AG04449 (cell line): Measurements from ENCODE around the gene EIF3F.

Experiments used
- CTCF ChIA-PET: fragments of 350-600 bp; formaldehyde crosslinking; extraction: SDS; loops from one replicate; lab custom pipeline; 2021; ENCODE audit warnings: antibody characterized with exemption; lab: Yijun Ruan, JAX
- POLR2A ChIA-PET: fragments of 400-600, 350-600 bp; formaldehyde crosslinking; extraction: SDS; loops from one replicate; lab custom pipeline; 2020; ENCODE audit warnings: antibody characterized with exemption, inconsistent platforms; lab: Yijun Ruan, JAX
- DNase-seq: peaks from one replicate; pipeline ENCODE4 v3.0.0-alpha.2; 2010; ENCODE audit warnings: low read depth, low spot score
- H3K4me3 ChIP-seq: 2 replicates; pipeline ENCODE4 v1.5.1; 2011; ENCODE audit warnings: low read depth, mild to moderate bottlenecking, control low read depth, low read length
- CTCF ChIP-seq: IDR thresholded peaks from one replicate; pipeline ENCODE4 v1.5.1; 2011; ENCODE audit warnings: mild to moderate bottlenecking, moderate library complexity, low read length, control low read depth, inconsistent platforms; ENCODE audit not compliant: insufficient read depth; ENCODE audit errors: missing control alignments

Gene EIF3F

GRCh38 chr11:8049084-8049483, 61.9 kb downstream of the EIF3F start:
- ChIA-PET CTCF (interaction anchor here (1.4 to 2.2 kb wide), 6 partner anchors 8 to 42 kb away, joined by 3 to 22 read pairs (median 4); no protein-coding TSS in a partner anchor), POLR2A (no interaction called here)
- DNase-seq: no peak
- TF ChIP-seq CTCF: no peak
- H3K4me3 ChIP-seq: no peak overlapping the region
